ENCODE measurements around the gene BABAM2. TPM values are rescaled to one million over a fixed set of nuclear protein-coding genes. Genes with fewer than 3 reads are reported as not detected.

BABAM2 gene
- total RNA-seq, 3 donors from 2014 or later (not counting 1 experiment from before 2014, with no cell fraction given) = 54.6 to 66.1 (median 59.5) TPM

DNA sequence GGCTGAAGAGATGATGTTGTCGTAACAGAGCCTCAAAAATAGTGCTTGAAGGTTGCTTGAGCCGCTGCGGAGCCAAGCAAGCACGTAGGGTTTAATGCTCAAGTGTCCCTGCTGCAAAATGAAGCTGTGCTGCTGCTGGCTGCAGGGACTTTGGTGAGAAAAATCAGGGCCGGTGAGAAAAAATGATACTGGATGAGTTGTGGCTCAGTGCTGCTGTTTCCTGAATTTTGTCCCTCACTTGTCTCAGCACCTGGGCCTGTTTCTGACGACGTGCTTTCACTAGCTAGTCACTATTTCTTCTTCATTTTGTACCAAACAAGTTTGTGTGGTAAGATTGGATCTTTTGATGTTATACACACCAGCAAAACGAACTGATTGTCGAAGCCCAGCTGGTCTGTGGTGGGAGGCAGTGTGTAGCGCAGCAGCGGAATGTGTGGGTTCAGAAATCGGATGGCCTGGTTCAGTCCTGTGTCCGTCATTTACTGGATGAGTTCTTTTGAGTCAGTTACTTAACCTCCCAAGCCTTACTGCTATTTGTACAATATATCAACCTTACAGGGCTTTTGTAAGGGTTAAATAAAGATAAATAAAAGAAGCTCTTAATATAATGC lies 329.3 kb downstream of the BABAM2 start:
- Mint-ChIP-seq H3K4me3 (no peak overlapping the region), H3K27ac (no peak overlapping the region), H3K9me3 (no peaks in the 10 kb centered on the region), H3K27me3 (ENCODE audit: low read depth in 2 of 2) (no peaks in the 10 kb centered on the region), H3K4me1 (peaks cover 16 to 40% of the 10 kb centered on the region in 2 donors), H3K36me3 (no peaks in the 10 kb centered on the region)
- H3K36me3 ChIP-seq (ENCODE audit: control insufficient read depth, insufficient read depth, low read length) = no peaks in the 10 kb centered on the region
- no peak overlapping the region for H3K27ac ChIP-seq (ENCODE audit: low read length)
- no peaks in the 10 kb centered on the region for H3K9me3 ChIP-seq (ENCODE audit: control insufficient read depth, insufficient read depth, low read length)
- H3K4me1 ChIP-seq (ENCODE audit: control insufficient read depth, insufficient read depth, low read length) = no peaks in the 10 kb centered on the region
- TF ChIP-seq CTCF (IDR thresholded peaks at IDR 0.05) = no peak
- DNase-seq (no peak), ATAC-seq (no peak)
- no peak overlapping the region for H3K4me3 ChIP-seq (ENCODE audit: low read length)
- no peaks in the 10 kb centered on the region for H3K27me3 ChIP-seq (ENCODE audit: control insufficient read depth, insufficient read depth, low read length)
- 79% methylated on average over 10 of the region's 13 CpGs for WGBS (ENCODE audit: insufficient coverage)
- intact Hi-C loops (cut with micrococcal nuclease) = no loop called here

DNA sequence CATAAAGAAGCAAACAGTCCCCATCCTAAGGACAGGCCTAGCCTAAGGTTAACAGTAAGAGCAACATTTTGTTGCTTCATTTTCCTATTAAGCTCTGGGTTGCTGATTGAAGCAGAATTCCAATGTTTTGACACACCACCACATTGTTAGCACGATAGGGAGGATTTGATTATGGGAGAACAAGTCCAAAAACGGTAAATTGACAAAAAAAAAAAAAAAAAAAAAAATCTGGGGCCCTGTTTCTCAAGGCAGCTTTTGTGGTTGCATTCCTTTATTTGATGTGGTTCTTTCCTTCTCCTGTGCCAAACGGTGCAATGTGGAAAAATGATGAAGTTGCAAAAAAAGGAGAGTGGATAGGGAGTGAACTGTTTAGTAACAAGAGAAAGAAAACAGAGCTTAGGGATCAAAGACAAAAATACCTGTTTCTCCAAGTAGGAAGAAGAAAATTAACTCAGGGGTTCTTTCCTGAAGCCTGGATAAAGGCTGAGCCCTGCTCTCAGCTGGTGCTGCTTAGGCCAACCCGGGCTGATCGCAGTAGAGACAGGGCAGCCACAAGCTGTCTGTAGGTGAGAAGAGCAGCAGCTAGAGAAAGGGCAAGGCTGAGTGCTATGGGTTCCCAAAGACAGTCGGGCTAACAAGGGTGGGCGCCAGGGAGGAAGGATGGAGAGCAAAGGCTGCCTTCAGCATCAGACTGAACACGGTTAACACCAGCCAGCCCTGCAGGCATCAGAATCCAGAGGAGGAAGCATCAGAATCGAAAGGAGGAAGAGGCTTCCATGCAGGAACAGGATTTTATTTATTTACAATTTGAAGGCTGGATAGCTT lies 334.3 kb downstream of the BABAM2 start:
- Histone ChIP-seq H3K27me3 (ENCODE audit: control insufficient read depth, insufficient read depth, low read length) (no peaks in the 10 kb centered on the region), H3K9me3 (ENCODE audit: control insufficient read depth, insufficient read depth, low read length) (no peaks in the 10 kb centered on the region), H3K4me3 (ENCODE audit: low read length) (no peak overlapping the region), H3K27ac (ENCODE audit: low read length) (no peak overlapping the region), H3K4me1 (ENCODE audit: control insufficient read depth, insufficient read depth, low read length) (no peaks in the 10 kb centered on the region), H3K36me3 (ENCODE audit: control insufficient read depth, insufficient read depth, low read length) (no peaks in the 10 kb centered on the region)
- H3K27me3 Mint-ChIP-seq (ENCODE audit: low read depth in 2 of 2) = no peaks in the 10 kb centered on the region
- H3K4me1 Mint-ChIP-seq = peaks cover 16 to 33% of the 10 kb centered on the region in 2 donors
- H3K27ac Mint-ChIP-seq = no peak overlapping the region
- TF ChIP-seq CTCF (IDR thresholded peaks at IDR 0.05) = no peak
- 88% methylated on average over 7 of the region's 9 CpGs for WGBS (ENCODE audit: insufficient coverage)
- no peak overlapping the region for H3K4me3 Mint-ChIP-seq
- intact Hi-C loops (cut with micrococcal nuclease) = no loop called here
- DNase-seq (no peak), ATAC-seq (no peak)
- no peaks in the 10 kb centered on the region for H3K36me3 Mint-ChIP-seq
- H3K9me3 Mint-ChIP-seq = no peaks in the 10 kb centered on the region

DNA sequence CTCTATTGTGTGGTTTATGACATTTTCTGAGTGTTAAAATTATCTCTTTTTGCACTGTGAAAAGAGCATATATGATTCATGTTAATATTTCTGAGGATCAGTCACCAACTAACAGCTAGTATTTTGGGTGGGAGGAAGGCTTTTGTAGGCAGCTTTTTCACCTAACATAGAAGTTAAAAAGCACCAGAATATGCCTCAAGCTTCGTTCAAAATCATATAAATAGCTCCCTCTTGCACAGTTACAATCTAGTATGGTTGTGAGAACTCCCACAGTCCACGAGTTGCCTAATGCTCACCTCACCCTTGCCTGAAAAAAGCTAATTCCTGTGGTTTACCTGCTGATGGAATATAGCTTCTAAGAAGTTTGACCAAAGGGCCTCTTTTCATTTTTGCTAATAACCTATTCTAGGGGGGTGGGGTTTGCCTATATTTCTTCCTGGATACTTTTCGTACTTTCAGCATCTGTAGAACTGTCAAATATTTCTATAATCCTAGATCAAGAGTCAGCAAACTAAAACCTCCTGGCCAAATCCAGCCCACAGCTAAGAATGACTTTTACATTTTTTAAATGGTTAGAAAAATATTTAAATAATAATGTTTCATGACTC lies 335.0 kb downstream of the BABAM2 start:
- H3K36me3 Mint-ChIP-seq = no peaks in the 10 kb centered on the region
- TF ChIP-seq CTCF (IDR thresholded peaks at IDR 0.05) = no peak
- Histone ChIP-seq H3K27ac (ENCODE audit: low read length) (no peak overlapping the region), H3K27me3 (ENCODE audit: control insufficient read depth, insufficient read depth, low read length) (no peaks in the 10 kb centered on the region), H3K36me3 (ENCODE audit: control insufficient read depth, insufficient read depth, low read length) (no peaks in the 10 kb centered on the region), H3K4me1 (ENCODE audit: control insufficient read depth, insufficient read depth, low read length) (no peaks in the 10 kb centered on the region), H3K4me3 (ENCODE audit: low read length) (no peak overlapping the region), H3K9me3 (ENCODE audit: control insufficient read depth, insufficient read depth, low read length) (no peaks in the 10 kb centered on the region)
- no peak for DNase-seq
- peaks cover 16 to 27% of the 10 kb centered on the region in 2 donors for H3K4me1 Mint-ChIP-seq
- WGBS (ENCODE audit: insufficient coverage) = 67% methylated on average over 1 of the region's 3 CpGs
- H3K27ac Mint-ChIP-seq = no peak overlapping the region
- no peaks in the 10 kb centered on the region for H3K27me3 Mint-ChIP-seq (ENCODE audit: low read depth in 2 of 2)
- intact Hi-C loops (cut with micrococcal nuclease) = no loop called here
- no peak for ATAC-seq
- H3K4me3 Mint-ChIP-seq = no peak overlapping the region
- H3K9me3 Mint-ChIP-seq = no peaks in the 10 kb centered on the region
